ENCODE data around the gene GEMIN5. TPM values are rescaled to one million over a fixed set of nuclear protein-coding genes. Genes with fewer than 3 reads are reported as not detected.

The GEMIN5 gene
- polyA plus RNA-seq, 2 of the 4 experiments (the other 2 are of a cell fraction): 20.2 to 22.6 TPM

- no peak for ATAC-seq
- no peak for DNase-seq (ENCODE audit: low read depth in 1 of 2, low spot score in 1 of 2)
- peak; percentile 93 for TF ChIP-seq MAFK (IDR thresholded peaks at IDR 0.05; ENCODE audit: partially characterized antibody)
- TF ChIP-seq RCOR1 (IDR thresholded peaks at IDR 0.05; ENCODE audit: low read depth, low read length): no peak
- no peak overlapping the region for H3K27ac ChIP-seq
- H3K9me3 ChIP-seq: no peaks in the 10 kb centered on the region
- ChIA-PET CTCF (interaction anchor here (1.1 to 1.3 kb wide), 3 partner anchors 9 to 193 kb away, joined by 3 read pairs; no protein-coding TSS in a partner anchor), POLR2A (interaction anchor here (1.3 kb wide), 1 partner anchor 16 kb away, joined by 4 read pairs; the partner anchor contains the start of gene CNOT8)
- FAIRE-seq: no peak
- 81% methylated on average over 6 of the region's 6 CpGs for WGBS (ENCODE audit: missing lambda C conversion rate)
- no peak overlapping the region for H3K4me2 ChIP-seq
- H3K4me1 ChIP-seq: no peaks in the 10 kb centered on the region
- no peak overlapping the region for H3K4me3 ChIP-seq
These were observed 95.1 kb downstream of the GEMIN5 start for GRCh38 chr5:154842689-154843530.

GRCh38 chr5:154841273-154841661 is 96.7 kb downstream of the GEMIN5 start:
- Histone ChIP-seq H3K4me3 (no peak overlapping the region), H3K4me2 (no peak overlapping the region), H3K9me3 (no peaks in the 10 kb centered on the region), H3K27ac (no peak overlapping the region), H3K4me1 (no peaks in the 10 kb centered on the region)
- no peak for TF ChIP-seq EHF (CRISPR knock-in tag; IDR thresholded peaks at IDR 0.05)
- POLR2A ChIA-PET: interaction anchor here (1.1 kb wide), 2 partner anchors 16 kb away, joined by 3 to 4 read pairs; no protein-coding TSS in a partner anchor
- DNase-seq (ENCODE audit: low read depth in 1 of 2, low spot score in 1 of 2) (no peak), ATAC-seq (no peak), FAIRE-seq (no peak)
- CTCF ChIA-PET: interaction anchor here (0.6 to 0.8 kb wide), 2 partner anchors 19 to 187 kb away, joined by 3 to 4 read pairs; no protein-coding TSS in a partner anchor

- DNase-seq (ENCODE audit: low read depth in 1 of 2, low spot score in 1 of 2): no peak
- ATAC-seq: peak; percentile 49 to 54; a peak in 4 of 6 replicates
- Histone ChIP-seq H3K4me1 (no peaks in the 10 kb centered on the region), H3K9me3 (no peaks in the 10 kb centered on the region), H3K4me3 (no peak overlapping the region), H3K27ac (no peak overlapping the region), H3K4me2 (no peak overlapping the region)
- no peak for FAIRE-seq
- TF ChIP-seq ELK1 (IDR thresholded peaks at IDR 0.05; ENCODE audit: low read depth, low read length) (no peak), HMGXB4 (CRISPR knock-in tag; IDR thresholded peaks at IDR 0.05; ENCODE audit: borderline replicate concordance) (no peak), SREBF2 (IDR thresholded peaks at IDR 0.05) (no peak), PHF8 (IDR thresholded peaks at IDR 0.05; ENCODE audit: borderline replicate concordance, low read depth) (no peak), HOXB5 (CRISPR knock-in tag; IDR thresholded peaks at IDR 0.05) (no peak), ATOH8 (CRISPR knock-in tag; IDR thresholded peaks at IDR 0.05; ENCODE audit: low read depth) (no peak), FOSB (CRISPR knock-in tag; IDR thresholded peaks at IDR 0.05) (no peak), HES2 (IDR thresholded peaks at IDR 0.05) (no peak), MAFK (IDR thresholded peaks at IDR 0.05; ENCODE audit: partially characterized antibody) (no peak), TFCP2L1 (CRISPR knock-in tag; IDR thresholded peaks at IDR 0.05) (no peak), USF2 (IDR thresholded peaks at IDR 0.05) (no peak), MYC (IDR thresholded peaks at IDR 0.05; ENCODE audit: borderline replicate concordance, low read length) (no peak)
- WGBS (ENCODE audit: missing lambda C conversion rate): 83% methylated on average over 6 of the region's 6 CpGs
- ChIA-PET POLR2A (interaction anchor here (1.1 kb wide), 1 partner anchor 16 kb away, joined by 3 read pairs; no protein-coding TSS in a partner anchor), CTCF (interaction anchor here (0.6 to 0.9 kb wide), 3 partner anchors 18 to 188 kb away, joined by 3 to 4 read pairs (median 3); no protein-coding TSS in a partner anchor)
These were observed 97.4 kb downstream of the GEMIN5 start for GRCh38 chr5:154840435-154841272.

Other genes with a start within 250 kb of the GEMIN5 start
- gene LARP1, start 182.8 kb downstream of the GEMIN5 start, polyA plus RNA-seq (2011; rRNA removed): 87.0 and 136 TPM in 2 replicates
- gene LARP1, start 182.8 kb downstream of the GEMIN5 start, polyA plus RNA-seq (2017; fragmentation: RNase III; extraction: RNeasy Plus Mini Kit Qiagen cat#74134 plus additional on column Dnase treatment): 104 to 117 TPM (median 112 TPM) in 3 replicates
- gene FAXDC2, start 87.6 kb downstream of the GEMIN5 start, polyA plus RNA-seq (2011; rRNA removed): 0.94 and 1.6 TPM in 2 replicates
- gene FAXDC2, start 87.6 kb downstream of the GEMIN5 start, polyA plus RNA-seq (2017; fragmentation: RNase III; extraction: RNeasy Plus Mini Kit Qiagen cat#74134 plus additional on column Dnase treatment): 0.14 to 0.42 TPM (median 0.33 TPM) in 3 replicates
- 49.8 and 52.7 TPM in 2 replicates for gene CNOT8, start 79.6 kb downstream of the GEMIN5 start, polyA plus RNA-seq (2011; rRNA removed)
- 35.7 to 41.2 TPM (median 40.6 TPM) in 3 replicates for gene CNOT8, start 79.6 kb downstream of the GEMIN5 start, polyA plus RNA-seq (2017; fragmentation: RNase III; extraction: RNeasy Plus Mini Kit Qiagen cat#74134 plus additional on column Dnase treatment)
- gene MRPL22, start 2.9 kb upstream of the GEMIN5 start, polyA plus RNA-seq (2011; rRNA removed): 67.9 and 91.0 TPM in 2 replicates
- gene MRPL22, start 2.9 kb upstream of the GEMIN5 start, polyA plus RNA-seq (2017; fragmentation: RNase III; extraction: RNeasy Plus Mini Kit Qiagen cat#74134 plus additional on column Dnase treatment): 56.3 to 60.2 TPM (median 59.9 TPM) in 3 replicates
- gene KIF4B, start 75.5 kb upstream of the GEMIN5 start, polyA plus RNA-seq (2011; rRNA removed): 0.07 and 0.13 TPM in 2 replicates
- 0.05 to 0.11 TPM (median 0.10 TPM) in 3 replicates for gene KIF4B, start 75.5 kb upstream of the GEMIN5 start, polyA plus RNA-seq (2017; fragmentation: RNase III; extraction: RNeasy Plus Mini Kit Qiagen cat#74134 plus additional on column Dnase treatment)